OCI-LY1 (cell line): ENCODE data around the gene NRGN.

Experiments
- CTCF ChIP-seq: fragments of 200-600 bp; sonication (generic), shearing (Covaris generic); IDR thresholded peaks from 2 replicates; pipeline ENCODE4 v1.5.1; 2017; ENCODE audit warnings: mild to moderate bottlenecking, antibody characterized with exemption, low read length, moderate library complexity, mixed read lengths
- EZH2 ChIP-seq: fragments of 200-600 bp; sonication (generic), shearing (Covaris generic); IDR thresholded peaks from 2 replicates; pipeline ENCODE4 v1.8.0; 2017; ENCODE audit warnings: borderline replicate concordance, mixed run types, mild to moderate bottlenecking, antibody characterized with exemption, low read length, moderate library complexity, mixed read lengths

DNA sequence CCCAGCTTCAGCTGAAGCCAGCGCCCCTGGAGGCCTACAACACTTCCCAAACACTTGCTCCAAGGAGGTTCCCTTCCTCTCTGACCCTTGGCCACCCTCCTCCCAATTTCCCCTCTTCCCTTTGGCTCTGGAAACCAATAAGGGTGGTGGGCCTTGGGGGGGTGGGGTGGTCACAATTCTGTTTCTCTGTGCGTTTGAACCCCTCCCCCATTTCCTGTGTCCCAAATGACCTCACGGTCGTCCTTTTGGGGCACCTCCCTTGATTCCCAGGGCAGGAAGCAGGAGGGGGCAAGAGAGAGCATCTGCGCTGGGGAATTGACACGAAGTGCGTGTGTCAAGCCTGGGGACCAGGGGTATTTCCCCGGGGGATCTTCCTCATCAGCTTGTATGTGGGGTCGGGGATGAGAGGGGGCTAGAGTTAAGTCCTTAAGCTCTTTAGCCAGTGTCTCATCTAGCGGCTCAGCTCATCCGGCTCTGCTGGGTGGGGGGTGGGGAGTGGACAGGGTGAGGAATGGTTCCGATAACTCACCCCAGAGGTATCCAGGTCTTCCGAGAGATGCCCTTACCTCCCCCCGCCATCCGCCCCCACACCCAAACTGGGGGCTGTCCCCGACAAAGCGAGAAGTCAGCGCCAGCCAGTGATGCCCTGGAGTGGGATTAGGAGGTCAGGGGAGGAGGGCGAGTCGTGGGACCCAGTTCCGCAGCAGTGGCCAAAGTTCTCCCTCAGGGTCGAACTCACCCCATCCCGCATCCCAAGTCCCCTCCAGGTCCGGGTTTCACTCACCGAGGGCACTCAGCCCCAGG is 21.8 kb downstream of the NRGN start:
- TF ChIP-seq CTCF (no peak), EZH2 (no peak)
